Psoas muscle (tissue), 8 donors: ENCODE measurements around the gene CACNA1C. TPM values are rescaled to one million over a fixed set of nuclear protein-coding genes. Genes with fewer than 3 reads are reported as not detected.

Experiments used
- ATAC-seq, 4 donors: fragments of 200-7000 bp; cut with Tn5 transposase; one replicate each; pipeline ENCODE4 v1.9.1; 2020; ENCODE audit warnings: moderate library complexity in 3 of 4, mild to moderate bottlenecking in 2 of 4
- DNase-seq, 2 donors: peaks; one replicate each; pipeline ENCODE4 v3.0.0-alpha.2; 2020
- H3K27ac ChIP-seq: fragments of 200-600 bp; one replicate; pipeline ENCODE4 v1.8.0; 2022
- H3K27me3 ChIP-seq, 3 donors: fragments of 200-600 bp in 1 of 3; one replicate each; pipeline versions ENCODE4 v1.6.1 to v1.8.0; 2013 to 2022; ENCODE audit warnings: low read length in 2 of 3, mild to moderate bottlenecking in 2 of 3, moderate library complexity in 1 of 3; ENCODE audit not compliant: insufficient read depth in 3 of 3
- H3K36me3 ChIP-seq, 2 donors: fragments of 200-600 bp in 1 of 2; one replicate each; pipeline versions ENCODE4 v1.6.1 to v1.8.0; 2013 to 2022; ENCODE audit warnings: low read depth in 1 of 2, mild to moderate bottlenecking in 1 of 2, moderate library complexity in 1 of 2; ENCODE audit not compliant: insufficient read depth in 1 of 2
- H3K4me1 ChIP-seq: fragments of 200-600 bp; one replicate; pipeline ENCODE4 v1.8.0; 2022
- H3K4me3 ChIP-seq: fragments of 200-600 bp; one replicate; pipeline ENCODE4 v1.8.0; 2022; ENCODE audit warnings: mild to moderate bottlenecking
- H3K9me3 ChIP-seq: fragments of 200-600 bp; one replicate; pipeline ENCODE4 v1.8.0; 2022
- CTCF ChIP-seq: fragments of 200-600 bp; IDR thresholded peaks from one replicate; pipeline ENCODE4 v1.8.0; 2022; ENCODE audit warnings: antibody characterized with exemption
- WGBS, 3 donors: extraction: QIAGEN DNeasy Blood & Tissue Kit; methylation state at CpG; one replicate each; pipeline versions ENCODE4 v1.1.6 to v1.1.7; 2013; 5-methylcytosine and 5-hydroxymethylcytosine counted together
- intact Hi-C, 2 donors: fragments of 100-400 bp; cut with DNase I; formaldehyde crosslinking; loops; one replicate each; pipeline versions ENCODE4 v1.11.0 to v1.14.2; 2022
- polyA plus RNA-seq, 3 donors: library from polyadenylated mRNA; stranded (reverse); fragments of 200-250 nt; gene quantifications; one replicate each; pipeline ENCODE4 v1.2.3, GENCODE V29; 2013
- total RNA-seq, 4 donors: library from RNA; stranded (reverse); fragmentation: NEBNext Ultra II Directional in 2 of 4; extraction: Animal tissue kit (Norgen Biotek cat#: 25700) in 2 of 4; gene quantifications; one replicate each; pipeline versions ENCODE4 v1.2.1 to v1.2.4, GENCODE V29; 2021 to 2023
- donor health status: healthy with polysubstance abuse.
- donor health status: DM: no; HTN: no; CAD: no; lungs with moderate emphysema.
- donor health status: Bipolar disorder and iron deficiency.
- donor health status: healthy.
- donor health status: DM: yes; HTN: yes; CAD: no.
- donor health status: DM: no; HTN: no; CAD: no.
- donor health status: DM: no; HTN: no; CAD: no.
- donor health status: DM: yes; HTN: yes; CAD: no.

CACNA1C gene
- total and polyA plus RNA-seq, 7 donors, result 0.26 to 2.9 (median 0.95) TPM

GRCh38 chr12:2231956-2232355, 179.2 kb downstream of the CACNA1C start:
- Histone ChIP-seq H3K9me3 (no peaks in the 10 kb centered on the region), H3K36me3 (no peaks in the 10 kb centered on the region), H3K4me1 (no peaks in the 10 kb centered on the region), H3K4me3 (no peak overlapping the region), H3K27me3 (peaks cover 0 to 36% (median 0%) of the 10 kb centered on the region in 3 donors), H3K27ac (no peak overlapping the region)
- intact Hi-C loops, result no loop called here
- WGBS, 3 donors, result 44 to 59% (median 45%) methylated on average over 3 of the region's 3 CpGs
- no peak for ATAC-seq
- DNase-seq, result no peak
- TF ChIP-seq CTCF, result no peak

GRCh38 chr12:2233034-2233433, 180.2 kb downstream of the CACNA1C start:
- Histone ChIP-seq H3K27me3 (peaks cover 0 to 36% (median 0%) of the 10 kb centered on the region in 3 donors), H3K4me3 (no peak overlapping the region), H3K36me3 (no peaks in the 10 kb centered on the region), H3K4me1 (no peaks in the 10 kb centered on the region), H3K27ac (no peak overlapping the region), H3K9me3 (no peaks in the 10 kb centered on the region)
- TF ChIP-seq CTCF, result no peak
- no peak for DNase-seq
- ATAC-seq, result no peak
- intact Hi-C loops, result no loop called here
- 94 to 96% (median 94%) methylated on average over 3 of the region's 3 CpGs for WGBS, 3 donors

DNA sequence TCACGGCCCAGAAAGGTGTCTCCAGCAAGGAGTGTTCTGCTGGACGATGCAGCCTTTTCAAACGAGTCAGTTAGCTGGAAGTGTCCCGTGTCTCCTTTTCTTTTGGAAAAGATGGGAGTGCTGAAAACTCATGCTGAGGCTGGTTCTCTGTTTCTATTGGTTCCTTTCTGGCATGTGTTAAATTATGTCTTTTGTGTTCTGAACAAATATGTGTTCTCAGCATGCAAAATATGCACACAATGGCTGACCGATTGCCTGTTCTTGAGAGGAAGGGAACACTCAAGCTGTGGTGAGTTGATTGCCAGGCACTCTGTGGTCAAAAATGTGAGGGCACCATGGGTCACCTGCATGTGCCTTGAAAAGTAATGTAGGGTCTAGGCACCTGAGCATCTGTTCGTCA, 181.3 kb downstream of the CACNA1C start:
- 73 to 80% (median 77%) methylated on average over 6 of the region's 6 CpGs for WGBS, 3 donors
- no peaks in the 10 kb centered on the region for H3K9me3 ChIP-seq
- no peaks in the 10 kb centered on the region for H3K4me1 ChIP-seq
- no peak for DNase-seq
- no peaks in the 10 kb centered on the region for H3K36me3 ChIP-seq
- H3K4me3 ChIP-seq, result no peak overlapping the region
- H3K27me3 ChIP-seq, result peaks cover 0 to 41% (median 0%) of the 10 kb centered on the region in 3 donors
- no peak for TF ChIP-seq CTCF
- no peak overlapping the region for H3K27ac ChIP-seq
- ATAC-seq, result no peak
- intact Hi-C loops, result no loop called here

- H3K27me3 ChIP-seq, result peaks cover 0 to 41% (median 2%) of the 10 kb centered on the region in 3 donors
- DNase-seq (no peak), ATAC-seq (no peak)
- intact Hi-C loops, result no loop called here
- no peak overlapping the region for H3K4me3 ChIP-seq
- 54 to 74% (median 55%) methylated on average over 10 of the region's 10 CpGs for WGBS, 3 donors
- no peak for TF ChIP-seq CTCF
- H3K27ac ChIP-seq, result no peak overlapping the region
- H3K9me3 ChIP-seq, result no peaks in the 10 kb centered on the region
- no peaks in the 10 kb centered on the region for H3K36me3 ChIP-seq
- H3K4me1 ChIP-seq, result no peaks in the 10 kb centered on the region
Measured at GRCh38 chr12:2234646-2235350, 182.0 kb downstream of the CACNA1C start.
